Smooth muscle cell (in vitro differentiated cells): Measurements from ENCODE around the gene DDR2. TPM values are rescaled to one million over a fixed set of nuclear protein-coding genes. Genes with fewer than 3 reads are reported as not detected.

Source experiments
- DNase-seq: peaks from one replicate; lab custom pipeline; 2025; ENCODE audit not compliant: unreplicated experiment; lab: John Stamatoyannopoulos, UW
- H2AFZ ChIP-seq: fragments of 200-600 bp; sonication (generic); 2 replicates; pipeline ENCODE4 v1.6.0; 2016; ENCODE audit warnings: antibody characterized with exemption, low read depth, mild to moderate bottlenecking
- H3F3A ChIP-seq: fragments of 200-600 bp; sonication (generic); 2 replicates; pipeline ENCODE4 v1.6.0; 2017; ENCODE audit warnings: antibody characterized with exemption, low read depth
- H3K27ac ChIP-seq: fragments of 200-600 bp; sonication (generic); 2 replicates; pipeline ENCODE4 v1.5.1; 2016; ENCODE audit warnings: low read depth, mild to moderate bottlenecking
- H3K27me3 ChIP-seq: fragments of 200-600 bp; sonication (generic); 2 replicates; pipeline ENCODE4 v1.6.1; 2016; ENCODE audit warnings: low read depth, mild to moderate bottlenecking
- H3K36me3 ChIP-seq: fragments of 200-600 bp; sonication (generic); 2 replicates; pipeline ENCODE4 v1.5.1; 2016; ENCODE audit warnings: low read depth
- H3K4me1 ChIP-seq: fragments of 200-600 bp; sonication (generic); 2 replicates; pipeline ENCODE4 v1.5.1; 2016; ENCODE audit warnings: low read depth
- H3K4me2 ChIP-seq: fragments of 200-600 bp; sonication (generic); 2 replicates; pipeline ENCODE4 v1.6.0; 2016; ENCODE audit warnings: mild to moderate bottlenecking
- H3K4me3 ChIP-seq: fragments of 200-600 bp; sonication (generic); 2 replicates; pipeline ENCODE4 v1.5.1; 2016; ENCODE audit warnings: mild to moderate bottlenecking
- H3K79me2 ChIP-seq: fragments of 200-600 bp; sonication (generic); 2 replicates; pipeline ENCODE4 v1.6.0; 2016; ENCODE audit warnings: low read depth, mild to moderate bottlenecking
- H3K9ac ChIP-seq: fragments of 200-600 bp; sonication (generic); 2 replicates; pipeline ENCODE4 v1.6.0; 2016; ENCODE audit warnings: low read depth
- H3K9me3 ChIP-seq: fragments of 200-600 bp; sonication (generic); replicated peaks from 2 replicates; pipeline ENCODE4 v1.5.1; 2016; ENCODE audit warnings: low read depth
- H4K20me1 ChIP-seq: fragments of 200-600 bp; sonication (generic); 2 replicates; pipeline ENCODE4 v1.6.0; 2016; ENCODE audit warnings: low read depth
- CTCF ChIP-seq: fragments of 200-600 bp; sonication (generic); IDR thresholded peaks from 2 replicates; pipeline ENCODE4 v1.5.1; 2017; ENCODE audit warnings: borderline replicate concordance, mild to moderate bottlenecking, antibody characterized with exemption; ENCODE audit not compliant: insufficient read depth, poor library complexity, severe bottlenecking
- WGBS: methylation state at CpG from one replicate; pipeline ENCODE4 v1.1.7; 2016; ENCODE audit warnings: low lambda C conversion rate; 5-methylcytosine and 5-hydroxymethylcytosine counted together
- polyA plus RNA-seq: library from polyadenylated mRNA; unstranded; fragments of >200 nt; fragmentation: Nextera tagmentation; extraction: Ambion mirVana; gene quantifications from 2 replicates; pipeline ENCODE4 v1.2.1, GENCODE V29; 2016
- total RNA-seq: library from RNA; depleted of rRNA; stranded (reverse); fragments of >200 nt; gene quantifications from 2 replicates; pipeline ENCODE4 v1.2.3, GENCODE V29; 2014

Gene DDR2
- total and polyA plus RNA-seq, 2 experiments from 2014 or later, result 13.3 to 24.5 TPM

- H3K79me2 ChIP-seq, result peaks cover 9% of the 10 kb centered on the region
- no peak for TF ChIP-seq CTCF
These were observed 65.1 kb downstream of the DDR2 start for GRCh38 chr1:162697140-162697895.

GRCh38 chr1:162699366-162699765 lies 67.1 kb downstream of the DDR2 start:
- no peak for TF ChIP-seq CTCF
- Histone ChIP-seq H3K4me1 (peaks cover 25% of the 10 kb centered on the region), H3K36me3 (no peaks in the 10 kb centered on the region), H3K9ac (no peak overlapping the region), H3K9me3 (no peaks in the 10 kb centered on the region), H3K27me3 (no peaks in the 10 kb centered on the region), H3K4me2 (no peak overlapping the region), H2AFZ (no peak overlapping the region), H3F3A (peaks cover 4% of the 10 kb centered on the region), H3K4me3 (no peak overlapping the region), H3K79me2 (peaks cover 9% of the 10 kb centered on the region), H3K27ac (no peak overlapping the region), H4K20me1 (peaks cover 58% of the 10 kb centered on the region)
- 89% methylated on average over 3 of the region's 3 CpGs for WGBS
- no peak for DNase-seq

More at GRCh38 chr1:162697140-162697895, 65.1 kb downstream of the DDR2 start:
- no peak for DNase-seq
- H3K4me2 ChIP-seq, result peak overlapping the region; percentile 72
- H2AFZ ChIP-seq, result no peak overlapping the region
- H3K27me3 ChIP-seq, result no peaks in the 10 kb centered on the region
- peaks cover 43% of the 10 kb centered on the region for H4K20me1 ChIP-seq
- H3K9ac ChIP-seq, result no peak overlapping the region
- H3K4me3 ChIP-seq, result no peak overlapping the region
- H3F3A ChIP-seq, result peaks cover 4% of the 10 kb centered on the region
- no peaks in the 10 kb centered on the region for H3K9me3 ChIP-seq
- H3K27ac ChIP-seq, result peak overlapping the region; percentile 58
- 83% methylated on average over 6 of the region's 6 CpGs for WGBS
- H3K36me3 ChIP-seq, result no peaks in the 10 kb centered on the region
- H3K4me1 ChIP-seq, result peaks cover 25% of the 10 kb centered on the region

- Histone ChIP-seq H3K27me3 (no peaks in the 10 kb centered on the region), H3K79me2 (peaks cover 8% of the 10 kb centered on the region)
These were observed 67.9 kb downstream of the DDR2 start for GRCh38 chr1:162700131-162700530.

More at GRCh38 chr1:162700131-162700530, 67.9 kb downstream of the DDR2 start:
- Histone ChIP-seq H2AFZ (no peak overlapping the region), H4K20me1 (peaks cover 59% of the 10 kb centered on the region), H3K9me3 (no peaks in the 10 kb centered on the region), H3K36me3 (no peaks in the 10 kb centered on the region), H3K4me3 (no peak overlapping the region), H3K27ac (no peak overlapping the region), H3K9ac (no peak overlapping the region), H3K4me2 (no peak overlapping the region), H3F3A (peaks cover 4% of the 10 kb centered on the region), H3K4me1 (peaks cover 25% of the 10 kb centered on the region)
- no peak for TF ChIP-seq CTCF
- DNase-seq, result no peak
- 100% methylated on average over 1 of the region's 1 CpG for WGBS
